ENCODE measurements around the gene CHURC1. TPM values are rescaled to one million over a fixed set of nuclear protein-coding genes. Genes with fewer than 3 reads are reported as not detected.

The CHURC1 gene
- total and polyA plus RNA-seq, 2 experiments from 2014 or later = 42.0 to 218 TPM

- Histone ChIP-seq H3K9me2 (ENCODE audit: insufficient read depth) (no peaks in the 10 kb centered on the region), H4K20me1 (replicated peaks; ENCODE audit: insufficient read depth) (no peaks in the 10 kb centered on the region), H3F3A (replicated peaks; ENCODE audit: low read depth) (no peaks in the 10 kb centered on the region), H3K4me3 (no peak overlapping the region), H3K27ac (ENCODE audit: low read depth) (no peak overlapping the region), H3K79me2 (replicated peaks; ENCODE audit: insufficient read depth) (no peaks in the 10 kb centered on the region), H3K36me3 (ENCODE audit: insufficient read depth) (peaks cover 2% of the 10 kb centered on the region; the same call in 1 of the 2 replicates), H3K27me3 (ENCODE audit: insufficient read depth) (no peaks in the 10 kb centered on the region), H2AFZ (no peak overlapping the region), H3K4me1 (ENCODE audit: insufficient read depth) (peaks cover 21% of the 10 kb centered on the region), H3K4me2 (no peak overlapping the region)
- Mint-ChIP-seq H3K27ac (peak overlapping the region; percentile 53; the same call in 1 of the 2 replicates), H3K4me1 (peaks cover 25% of the 10 kb centered on the region), H3K4me3 (no peak overlapping the region), H3K27me3 (ENCODE audit: insufficient read depth, low read depth, poor library complexity) (peaks cover 3% of the 10 kb centered on the region), H3K9me3 (no peaks in the 10 kb centered on the region), H3K36me3 (ENCODE audit: low read depth) (peaks cover 12% of the 10 kb centered on the region)
- ATAC-seq = no peak
- TF ChIP-seq ETS1 (IDR thresholded peaks at IDR 0.05) = no peak
- no peak for TF ChIP-seq JUNB (IDR thresholded peaks at IDR 0.05; ENCODE audit: unreplicated experiment)
- TF ChIP-seq NANOG (IDR thresholded peaks at IDR 0.05; ENCODE audit: borderline replicate concordance) = no peak
- no peak for TF ChIP-seq ZNF114 (CRISPR knock-in tag; IDR thresholded peaks at IDR 0.05)
- no peak for TF ChIP-seq REST (IDR thresholded peaks at IDR 0.05; ENCODE audit: unreplicated experiment)
- no peak for TF ChIP-seq POLR2AphosphoS5 (IDR thresholded peaks at IDR 0.05; ENCODE audit: low read depth)
- no peak for TF ChIP-seq CREB1 (CRISPR knock-in tag; IDR thresholded peaks at IDR 0.05; ENCODE audit: low read depth)
- TF ChIP-seq CTCF (conservative IDR thresholded peaks at IDR 0.05; ENCODE audit: low read depth in 2 of 2) = no peak
- DNase-seq (ENCODE audit: low spot score) = no peak
Measured at GRCh38 chr14:64944041-64944440, 29.8 kb downstream of the CHURC1 start.

DNA sequence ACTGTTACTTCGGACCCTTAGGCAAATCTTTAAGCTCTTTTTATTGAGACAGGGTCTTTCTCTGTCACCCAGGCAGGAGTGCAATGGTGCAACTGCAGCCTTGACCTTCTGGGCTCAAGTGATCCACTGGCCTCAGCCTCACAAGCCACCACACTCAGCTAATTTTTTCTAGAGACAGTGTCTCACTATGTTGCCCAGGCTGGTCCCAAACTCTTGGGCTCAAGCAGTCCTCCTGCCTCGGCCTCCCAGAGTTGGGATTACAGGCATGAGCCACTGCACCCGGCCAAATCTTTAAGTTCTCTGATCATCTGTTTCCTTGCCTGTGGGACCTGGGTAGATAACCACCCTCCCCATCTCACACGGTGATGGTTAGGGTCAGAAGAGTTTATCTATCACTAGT is 30.6 kb downstream of the CHURC1 start:
- Histone ChIP-seq H3K27ac (ENCODE audit: low read depth) (no peak overlapping the region), H3K79me2 (replicated peaks; ENCODE audit: insufficient read depth) (no peaks in the 10 kb centered on the region), H2AFZ (no peak overlapping the region), H3K4me1 (ENCODE audit: insufficient read depth) (peaks cover 21% of the 10 kb centered on the region), H3K36me3 (ENCODE audit: insufficient read depth) (peaks cover 5% of the 10 kb centered on the region; the same call in 1 of the 2 replicates), H3K27me3 (ENCODE audit: insufficient read depth) (no peaks in the 10 kb centered on the region), H3K4me3 (no peak overlapping the region), H3K9me2 (ENCODE audit: insufficient read depth) (no peaks in the 10 kb centered on the region), H3K4me2 (no peak overlapping the region), H3F3A (replicated peaks; ENCODE audit: low read depth) (no peaks in the 10 kb centered on the region), H4K20me1 (replicated peaks; ENCODE audit: insufficient read depth) (no peaks in the 10 kb centered on the region)
- DNase-seq (ENCODE audit: low spot score) (no peak), ATAC-seq (no peak)
- H3K4me1 Mint-ChIP-seq = peaks cover 25% of the 10 kb centered on the region
- peaks cover 16% of the 10 kb centered on the region for H3K36me3 Mint-ChIP-seq (ENCODE audit: low read depth)
- H3K4me3 Mint-ChIP-seq = no peak overlapping the region
- H3K27ac Mint-ChIP-seq = no peak overlapping the region
- no peaks in the 10 kb centered on the region for H3K9me3 Mint-ChIP-seq
- H3K27me3 Mint-ChIP-seq (ENCODE audit: insufficient read depth, low read depth, poor library complexity) = peaks cover 2% of the 10 kb centered on the region
- TF ChIP-seq POLR2AphosphoS5 (IDR thresholded peaks at IDR 0.05; ENCODE audit: low read depth) (no peak), STAT1 (IDR thresholded peaks at IDR 0.05; ENCODE audit: unreplicated experiment) (no peak), ETS1 (IDR thresholded peaks at IDR 0.05) (no peak), JUNB (IDR thresholded peaks at IDR 0.05; ENCODE audit: unreplicated experiment) (no peak), NANOG (IDR thresholded peaks at IDR 0.05; ENCODE audit: borderline replicate concordance) (no peak), CREB1 (CRISPR knock-in tag; IDR thresholded peaks at IDR 0.05; ENCODE audit: low read depth) (no peak), ZNF114 (CRISPR knock-in tag; IDR thresholded peaks at IDR 0.05) (no peak), REST (IDR thresholded peaks at IDR 0.05; ENCODE audit: unreplicated experiment) (no peak), CTCF (conservative IDR thresholded peaks at IDR 0.05; ENCODE audit: low read depth in 2 of 2) (no peak)
